Activated CD8-positive, alpha-beta memory T cell treated with anti-CD3 and anti-CD28 coated beads for 36 hours (primary cell): ENCODE measurements around the gene ATXN1. TPM values are rescaled to one million over a fixed set of nuclear protein-coding genes. Genes with fewer than 3 reads are reported as not detected.

Experiments used
- CTCF ChIA-PET: fragments of 350-600 bp; sonication (Branson Sonifier 250); formaldehyde crosslinking; loops from one replicate; lab custom pipeline; 2021; ENCODE audit warnings: antibody characterized with exemption; lab: Charles Lee
- POLR2A ChIA-PET: fragments of 350-600 bp; sonication (Branson Sonifier 250); formaldehyde crosslinking; loops from one replicate; lab custom pipeline; 2021; ENCODE audit warnings: antibody characterized with exemption; lab: Charles Lee
- total RNA-seq, 2 experiments: library from RNA; stranded (reverse); gene quantifications; one replicate each; pipeline ENCODE4 v1.2.3, GENCODE V29; 2021

The ATXN1 gene
- total RNA-seq, 2 experiments from 2014 or later: 75.0 to 85.3 TPM

GRCh38 chr6:16533721-16534136 lies 227.5 kb downstream of the ATXN1 start:
- CTCF ChIA-PET: interaction anchor here (1.2 kb wide), 1 partner anchor 16 kb away, joined by 3 read pairs; no protein-coding TSS in a partner anchor
- POLR2A ChIA-PET: interaction anchor here (0.6 kb wide), 1 partner anchor 118 kb away, joined by 3 read pairs; no protein-coding TSS in a partner anchor

GRCh38 chr6:16533210-16533609 lies 228.1 kb downstream of the ATXN1 start:
- CTCF ChIA-PET: interaction anchor here (1.2 kb wide), 1 partner anchor 15 kb away, joined by 3 read pairs; no protein-coding TSS in a partner anchor
- POLR2A ChIA-PET: interaction anchor here (0.5 to 0.6 kb wide), 2 partner anchors 118 to 121 kb away, joined by 3 to 10 read pairs; no protein-coding TSS in a partner anchor

GRCh38 chr6:16527691-16528090 lies 233.6 kb downstream of the ATXN1 start:
- CTCF ChIA-PET: no interaction called here
- POLR2A ChIA-PET: no interaction called here

GRCh38 chr6:16524380-16524707 lies 236.9 kb downstream of the ATXN1 start:
- POLR2A ChIA-PET: no interaction called here
- CTCF ChIA-PET: interaction anchor here (0.6 to 1.5 kb wide), 3 partner anchors 10 to 66 kb away, joined by 3 read pairs; no protein-coding TSS in a partner anchor

GRCh38 chr6:16523606-16524379 lies 237.5 kb downstream of the ATXN1 start:
- CTCF ChIA-PET: interaction anchor here (0.6 to 1.5 kb wide), 3 partner anchors 9 to 67 kb away, joined by 3 read pairs; no protein-coding TSS in a partner anchor
- POLR2A ChIA-PET: no interaction called here

- CTCF ChIA-PET: interaction anchor here (1.0 kb wide), 1 partner anchor 12 kb away, joined by 3 read pairs; no protein-coding TSS in a partner anchor
Observed at GRCh38 chr6:16522937-16523336, 238.3 kb downstream of the ATXN1 start.

GRCh38 chr6:16521528-16521927 lies 239.7 kb downstream of the ATXN1 start:
- ChIA-PET POLR2A (no interaction called here), CTCF (interaction anchor here (0.9 to 1.4 kb wide), 2 partner anchors 188 to 199 kb away, joined by 3 read pairs; no protein-coding TSS in a partner anchor)

More at GRCh38 chr6:16522937-16523336, 238.3 kb downstream of the ATXN1 start:
- POLR2A ChIA-PET: no interaction called here

- POLR2A ChIA-PET: no interaction called here
- CTCF ChIA-PET: no interaction called here
Observed at GRCh38 chr6:16519265-16520242, 241.7 kb downstream of the ATXN1 start.

GRCh38 chr6:16518265-16518664 lies 243.0 kb downstream of the ATXN1 start:
- POLR2A ChIA-PET: no interaction called here

GRCh38 chr6:16514249-16514648 lies 247.0 kb downstream of the ATXN1 start:
- ChIA-PET POLR2A (interaction anchor here (0.8 to 1.0 kb wide), 2 partner anchors 25 to 245 kb away, joined by 3 to 4 read pairs; no protein-coding TSS in a partner anchor), CTCF (interaction anchor here (0.6 to 2.0 kb wide), 12 partner anchors 9 to 589 kb away, joined by 3 to 7 read pairs (median 3); no protein-coding TSS in a partner anchor)

More at GRCh38 chr6:16518265-16518664, 243.0 kb downstream of the ATXN1 start:
- CTCF ChIA-PET: interaction anchor here (1.3 to 1.4 kb wide), 2 partner anchors 15 to 245 kb away, joined by 3 to 4 read pairs; no protein-coding TSS in a partner anchor

- POLR2A ChIA-PET: interaction anchor here (1.0 to 1.4 kb wide), 4 partner anchors 74 to 249 kb away, joined by 3 to 5 read pairs (median 4); partner anchors contain the start of gene ATXN1
- CTCF ChIA-PET: interaction anchor here (0.8 to 2.0 kb wide), 7 partner anchors 8 to 249 kb away, joined by 3 to 8 read pairs (median 6); no protein-coding TSS in a partner anchor
Observed at GRCh38 chr6:16512544-16513290, 248.5 kb downstream of the ATXN1 start.

GRCh38 chr6:16511723-16512489 lies 249.4 kb downstream of the ATXN1 start:
- ChIA-PET CTCF (interaction anchor here (0.8 to 2.2 kb wide), 9 partner anchors 12 to 453 kb away, joined by 3 to 12 read pairs (median 5); no protein-coding TSS in a partner anchor), POLR2A (interaction anchor here (0.6 to 1.4 kb wide), 6 partner anchors 73 to 598 kb away, joined by 3 to 5 read pairs (median 4); partner anchors contain the start of gene ATXN1)

GRCh38 chr6:16511040-16511660 lies 250.1 kb downstream of the ATXN1 start:
- ChIA-PET POLR2A (interaction anchor here (0.5 to 1.4 kb wide), 2 partner anchors 248 to 250 kb away, joined by 5 to 6 read pairs; partner anchors contain the start of gene ATXN1), CTCF (interaction anchor here (0.6 to 2.2 kb wide), 13 partner anchors 12 to 454 kb away, joined by 3 to 12 read pairs (median 4); no protein-coding TSS in a partner anchor)

- ChIA-PET CTCF (interaction anchor here (0.6 to 2.2 kb wide), 5 partner anchors 12 to 455 kb away, joined by 3 to 12 read pairs (median 5); no protein-coding TSS in a partner anchor), POLR2A (no interaction called here)
Observed at GRCh38 chr6:16510245-16510644, 251.0 kb downstream of the ATXN1 start.

- CTCF ChIA-PET: no interaction called here
- POLR2A ChIA-PET: no interaction called here
Observed at GRCh38 chr6:16508959-16509358, 252.3 kb downstream of the ATXN1 start.

- CTCF ChIA-PET: interaction anchor here (1.1 to 1.9 kb wide), 2 partner anchors 8 to 31 kb away, joined by 3 to 7 read pairs; no protein-coding TSS in a partner anchor
- POLR2A ChIA-PET: no interaction called here
Observed at GRCh38 chr6:16505711-16506357, 255.4 kb downstream of the ATXN1 start.
